Esophagus (tissue), 2 donors: Measurements from ENCODE around the gene CXorf49. TPM values are rescaled to one million over a fixed set of nuclear protein-coding genes. Genes with fewer than 3 reads are reported as not detected.
"Not testable (repeated sequence)": the region's sequence is repeated elsewhere in the genome, so short reads cannot be mapped to it uniquely, and the experiment has no call there.

Experiments used
- H3K27ac ChIP-seq, 2 donors: one replicate each; pipeline ENCODE4 v1.5.1; 2013; ENCODE audit warnings: low read depth in 2 of 2, mild to moderate bottlenecking in 2 of 2, inconsistent platforms in 1 of 2, low read length in 1 of 2, moderate library complexity in 1 of 2
- H3K27me3 ChIP-seq, 2 donors: one replicate each; pipeline ENCODE4 v1.6.1; 2013; ENCODE audit warnings: low read length in 2 of 2, control low read depth in 1 of 2, mild to moderate bottlenecking in 1 of 2; ENCODE audit not compliant: insufficient read depth in 2 of 2, control insufficient read depth in 1 of 2
- H3K36me3 ChIP-seq, 2 donors: one replicate each; pipeline ENCODE4 v1.6.1; 2013; ENCODE audit warnings: low read length in 1 of 2; ENCODE audit not compliant: control insufficient read depth in 2 of 2, insufficient read depth in 2 of 2
- H3K4me1 ChIP-seq, 2 donors: one replicate each; pipeline ENCODE4 v1.6.1; 2013; ENCODE audit warnings: low read length in 1 of 2; ENCODE audit not compliant: control insufficient read depth in 2 of 2, insufficient read depth in 2 of 2
- H3K4me3 ChIP-seq, 2 donors: one replicate each; pipeline ENCODE4 v1.5.1; 2013; ENCODE audit warnings: low read length in 2 of 2, mild to moderate bottlenecking in 2 of 2, low read depth in 1 of 2, moderate library complexity in 1 of 2
- H3K9me3 ChIP-seq, 2 donors: one replicate each; pipeline ENCODE4 v1.6.1; 2013; ENCODE audit warnings: mild to moderate bottlenecking in 2 of 2, low read depth in 1 of 2, low read length in 1 of 2, moderate library complexity in 1 of 2; ENCODE audit not compliant: control insufficient read depth in 2 of 2, insufficient read depth in 1 of 2
- WGBS, 2 donors: extraction: QIAGEN DNeasy Blood & Tissue Kit; methylation state at CpG; one replicate each; pipeline ENCODE4 v1.1.7; 2013; 5-methylcytosine and 5-hydroxymethylcytosine counted together
- polyA plus RNA-seq, 2 donors: library from polyadenylated mRNA; stranded (reverse); fragments of 200-250 nt; gene quantifications; one replicate each; pipeline ENCODE4 v1.2.3, GENCODE V29; 2013
- donor health status: healthy with polysubstance abuse.
- donor health status: Bipolar disorder and iron deficiency.

CXorf49 gene
- polyA plus RNA-seq, result not detected

GRCh38 chrX:71718185-71718584, at the start of gene CXorf49:
Gene CXorf49, minus strand, starts transcription at chrX:71718285. Its CDS starts 134 bp downstream, at chrX:71718151.
- H3K9me3 ChIP-seq, H3K4me3 ChIP-seq, H3K4me1 ChIP-seq, H3K36me3 ChIP-seq, H3K27ac ChIP-seq, H3K27me3 ChIP-seq: not testable (repeated sequence)
- WGBS, 2 donors, result no CpG with 5 or more reads among the region's 30 CpGs

DNA sequence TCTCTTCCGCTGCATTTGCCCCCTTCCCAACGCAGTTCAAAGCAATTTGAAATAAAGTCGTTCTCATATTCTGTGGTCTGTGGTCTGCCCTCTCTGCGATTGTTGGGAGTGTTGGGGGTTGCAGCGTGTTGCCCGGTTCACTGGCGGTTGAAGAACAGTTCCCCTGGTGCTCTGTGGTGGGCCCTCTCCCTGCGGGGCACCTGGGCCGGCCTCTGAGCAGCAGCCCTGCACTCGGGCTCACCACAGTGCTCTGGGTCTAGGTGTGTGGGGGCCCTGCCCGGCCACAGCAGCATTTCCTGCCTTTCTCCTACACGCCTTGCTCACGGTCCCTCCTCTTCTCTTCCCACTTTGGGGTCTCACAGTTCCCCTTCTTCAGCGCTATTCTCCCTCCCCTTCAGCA, 49.0 kb upstream of the CXorf49 start:
- H3K27me3 ChIP-seq, H3K27ac ChIP-seq, H3K9me3 ChIP-seq, H3K36me3 ChIP-seq, H3K4me1 ChIP-seq, H3K4me3 ChIP-seq: not testable (repeated sequence)
- WGBS, 2 donors, result no CpG with 5 or more reads among the region's 14 CpGs

GRCh38 chrX:71765613-71766012, 47.5 kb upstream of the CXorf49 start:
- not testable (repeated sequence) for H3K27ac ChIP-seq, H3K36me3 ChIP-seq, H3K27me3 ChIP-seq, H3K4me1 ChIP-seq, H3K4me3 ChIP-seq, H3K9me3 ChIP-seq
- no CpG with 5 or more reads among the region's 8 CpGs for WGBS, 2 donors

DNA sequence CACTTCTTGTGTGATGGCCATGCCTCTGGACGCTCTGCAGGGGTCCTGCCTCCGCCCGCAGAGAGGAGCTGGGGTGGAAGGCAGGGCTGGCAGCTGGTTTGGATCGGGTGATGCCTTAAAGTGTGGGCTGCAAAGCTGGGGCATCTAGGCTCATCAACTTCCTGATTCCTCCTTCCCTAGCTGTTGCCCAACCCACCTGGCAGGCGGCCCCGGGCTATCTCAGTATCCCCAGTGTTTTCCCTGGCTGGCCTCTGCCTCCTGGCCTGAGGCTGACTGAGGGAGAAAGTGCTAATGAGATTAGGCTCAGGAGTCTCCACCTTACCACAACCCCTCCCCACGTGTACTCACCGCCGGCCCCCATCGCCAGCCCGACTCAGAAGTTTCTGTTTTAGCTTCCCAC, 46.7 kb upstream of the CXorf49 start:
- H3K4me1 ChIP-seq, H3K27me3 ChIP-seq, H3K4me3 ChIP-seq, H3K36me3 ChIP-seq, H3K27ac ChIP-seq, H3K9me3 ChIP-seq: not testable (repeated sequence)
- no CpG with 5 or more reads among the region's 11 CpGs for WGBS, 2 donors

DNA sequence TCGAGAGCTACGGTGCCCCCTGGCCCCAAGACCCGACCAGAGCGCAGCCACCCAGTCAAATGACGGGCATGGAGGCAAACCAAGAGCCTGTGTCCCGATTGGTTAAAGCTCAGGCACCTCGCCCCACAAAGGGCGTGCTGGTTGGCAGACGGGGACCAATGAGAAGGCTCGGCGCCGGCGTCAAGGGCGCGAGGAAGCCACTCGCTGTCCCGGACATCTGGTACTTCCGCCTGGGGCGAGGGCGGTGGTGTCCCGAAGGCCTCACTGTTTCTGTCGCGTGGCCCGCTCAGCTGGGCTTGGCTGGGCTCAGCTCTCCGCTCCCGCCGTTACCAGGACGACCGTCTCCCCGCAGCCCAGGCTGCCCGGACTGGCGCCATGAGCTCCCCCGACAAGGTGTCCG, 45.0 kb upstream of the CXorf49 start, which contains the start of gene CXorf49B:
Gene CXorf49B, plus strand, starts transcription at position 301 of the 400 bp plus-strand sequence. Its CDS starts 75 bp downstream, at position 376.
- not testable (repeated sequence) for H3K4me3 ChIP-seq, H3K36me3 ChIP-seq, H3K27me3 ChIP-seq, H3K27ac ChIP-seq, H3K4me1 ChIP-seq, H3K9me3 ChIP-seq
- no CpG with 5 or more reads among the region's 34 CpGs for WGBS, 2 donors

- not testable (repeated sequence) for H3K27ac ChIP-seq, H3K27me3 ChIP-seq, H3K4me3 ChIP-seq, H3K36me3 ChIP-seq, H3K9me3 ChIP-seq, H3K4me1 ChIP-seq
- WGBS, 2 donors, result no CpG with 5 or more reads among the region's 20 CpGs
Measured at GRCh38 chrX:71760688-71761281, 42.7 kb upstream of the CXorf49 start.

- not testable (repeated sequence) for H3K27ac ChIP-seq, H3K9me3 ChIP-seq, H3K4me1 ChIP-seq, H3K27me3 ChIP-seq, H3K36me3 ChIP-seq, H3K4me3 ChIP-seq
- no CpG with 5 or more reads among the region's 20 CpGs for WGBS, 2 donors
Measured at GRCh38 chrX:71720289-71720886, 2.3 kb upstream of the CXorf49 start.

DNA sequence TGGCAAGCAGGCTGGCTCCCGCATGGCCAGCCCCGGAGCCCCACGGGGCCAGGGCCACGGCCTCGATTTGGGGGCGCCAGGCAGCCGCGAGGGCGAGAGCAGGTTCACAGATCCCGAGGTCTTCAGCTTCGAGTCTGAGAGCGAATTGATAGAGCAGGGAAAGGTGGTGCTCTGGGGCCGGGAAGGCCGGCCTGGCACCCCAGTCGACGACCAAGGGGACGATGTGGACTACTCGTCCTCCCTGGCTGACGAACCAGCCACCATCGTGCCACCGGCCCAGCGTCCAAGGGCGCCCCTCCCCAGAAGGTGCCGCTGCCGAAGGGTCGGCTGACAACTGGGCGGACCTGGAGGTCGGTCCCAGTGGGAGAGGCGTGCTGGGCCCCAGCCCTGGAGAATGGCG, 1.1 kb upstream of the CXorf49 start:
- H3K27ac ChIP-seq, H3K27me3 ChIP-seq, H3K4me3 ChIP-seq, H3K9me3 ChIP-seq, H3K36me3 ChIP-seq, H3K4me1 ChIP-seq: not testable (repeated sequence)
- WGBS, 2 donors, result 97% methylated on average over 13 of the region's 30 CpGs; no CpG with 5 or more reads in 1 of the 2 donors

DNA sequence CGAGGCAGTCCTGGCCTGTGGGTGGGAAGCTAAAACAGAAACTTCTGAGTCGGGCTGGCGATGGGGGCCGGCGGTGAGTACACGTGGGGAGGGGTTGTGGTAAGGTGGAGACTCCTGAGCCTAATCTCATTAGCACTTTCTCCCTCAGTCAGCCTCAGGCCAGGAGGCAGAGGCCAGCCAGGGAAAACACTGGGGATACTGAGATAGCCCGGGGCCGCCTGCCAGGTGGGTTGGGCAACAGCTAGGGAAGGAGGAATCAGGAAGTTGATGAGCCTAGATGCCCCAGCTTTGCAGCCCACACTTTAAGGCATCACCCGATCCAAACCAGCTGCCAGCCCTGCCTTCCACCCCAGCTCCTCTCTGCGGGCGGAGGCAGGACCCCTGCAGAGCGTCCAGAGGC, 1.8 kb downstream of the CXorf49 start:
- H3K27me3 ChIP-seq, H3K36me3 ChIP-seq, H3K9me3 ChIP-seq, H3K27ac ChIP-seq, H3K4me1 ChIP-seq, H3K4me3 ChIP-seq: not testable (repeated sequence)
- WGBS, 2 donors, result no CpG with 5 or more reads among the region's 12 CpGs

DNA sequence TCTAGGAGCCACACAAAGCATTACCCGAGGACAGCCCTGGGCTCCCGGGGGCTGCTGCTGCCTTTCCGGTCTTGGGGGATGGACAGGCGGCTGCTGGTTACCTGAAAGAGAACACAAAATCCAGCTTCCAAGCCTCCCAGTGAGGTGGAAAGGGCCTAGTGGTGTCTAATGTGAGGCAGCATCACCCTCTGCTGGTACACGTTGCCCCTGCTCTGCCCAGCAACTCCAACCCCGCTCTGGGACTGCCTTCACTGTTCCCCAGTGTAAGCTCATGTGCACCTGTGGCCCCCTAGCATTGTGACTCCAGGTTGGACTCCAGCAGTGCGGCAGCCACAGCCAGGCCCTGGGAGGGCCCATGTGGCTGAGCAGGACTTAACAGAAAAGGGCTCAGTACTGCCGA, 2.5 kb downstream of the CXorf49 start:
- not testable (repeated sequence) for H3K4me1 ChIP-seq, H3K27me3 ChIP-seq, H3K36me3 ChIP-seq, H3K4me3 ChIP-seq, H3K9me3 ChIP-seq, H3K27ac ChIP-seq
- no CpG with 5 or more reads among the region's 8 CpGs for WGBS, 2 donors
